NCI-H128 (cell line): Measurements from ENCODE around the gene L3MBTL2.
"Not testable (repeated sequence)": the region's sequence is repeated elsewhere in the genome, so short reads cannot be mapped to it uniquely, and the experiment has no call there.

Experiments used
- DNase-seq: peaks from one replicate; lab custom pipeline; 2025; ENCODE audit not compliant: unreplicated experiment; lab: John Stamatoyannopoulos, UW

Gene L3MBTL2

GRCh38 chr22:41240377-41241132 is 35.4 kb downstream of the L3MBTL2 start, which contains the start of gene CHADL:
Gene CHADL, minus strand, starts transcription at chr22:41240931. Its CDS starts 50 bp downstream, at chr22:41240881.
- no peak for DNase-seq

DNA sequence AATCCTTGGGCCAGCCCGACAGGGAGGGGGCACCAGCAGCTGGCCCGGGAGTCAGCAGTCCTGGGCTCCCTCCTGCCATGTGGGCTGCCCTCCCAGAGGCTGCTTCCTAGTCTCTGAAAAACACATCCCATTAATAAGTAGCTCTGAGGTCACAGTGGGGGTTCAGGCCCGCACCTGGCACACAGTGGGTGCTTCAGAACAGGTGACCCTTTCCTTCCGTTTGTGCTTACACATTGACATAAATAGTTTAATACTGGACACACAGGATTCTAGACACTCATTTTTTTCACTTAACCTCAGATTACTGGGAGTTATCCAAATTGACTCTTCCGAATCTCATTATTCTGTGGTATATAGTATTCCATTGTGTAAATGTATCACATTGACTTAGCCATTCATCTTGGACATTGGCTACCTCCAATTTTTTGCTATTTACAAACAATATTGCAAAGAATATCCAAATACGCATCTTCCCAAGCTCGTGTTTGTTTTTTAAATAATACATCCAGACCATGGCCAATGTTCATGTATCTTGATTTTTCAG is 36.1 kb downstream of the L3MBTL2 start:
- no peak for DNase-seq

- DNase-seq = no peak
Observed at GRCh38 chr22:41242396-41243117, 37.4 kb downstream of the L3MBTL2 start.

DNA sequence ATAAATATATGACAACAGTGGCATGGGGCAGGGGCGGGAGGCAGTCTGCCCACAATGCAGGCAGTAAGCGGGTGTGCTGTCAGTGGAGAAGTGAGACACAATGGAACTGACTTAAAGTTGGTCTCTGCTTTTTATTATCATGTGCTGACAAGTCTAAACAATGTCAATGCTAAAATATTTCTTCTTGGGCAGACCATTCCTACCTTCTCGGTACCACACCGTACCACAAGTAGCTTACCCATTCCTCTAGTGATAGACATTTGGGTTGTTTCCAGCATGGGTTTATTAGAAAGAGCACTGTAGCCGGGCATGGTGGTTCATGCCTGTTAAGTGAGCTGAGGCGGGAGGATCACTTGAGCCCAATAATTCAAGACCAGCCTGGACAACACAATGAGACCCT is 38.2 kb downstream of the L3MBTL2 start:
- no peak for DNase-seq

- DNase-seq = no peak
Observed at GRCh38 chr22:41245917-41246499, 40.9 kb downstream of the L3MBTL2 start.

DNA sequence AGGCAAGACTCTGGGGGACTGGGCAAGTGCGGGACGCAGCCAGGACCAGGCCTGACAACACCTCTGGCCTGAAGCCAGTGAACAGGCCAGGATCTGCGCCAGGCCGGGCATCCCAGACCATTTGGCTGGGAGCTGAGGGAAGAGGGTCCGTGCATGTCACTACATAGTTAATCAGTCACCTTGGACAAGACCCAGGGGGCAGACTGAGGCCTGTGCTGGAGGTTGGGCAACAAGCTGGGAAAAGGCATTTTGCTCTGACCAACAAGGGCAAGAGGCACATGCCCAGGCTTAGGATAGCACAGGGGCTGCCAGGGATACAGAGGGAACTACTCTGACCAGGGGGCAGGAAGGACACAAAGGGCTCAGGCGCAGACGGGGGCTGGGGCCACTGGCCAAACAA is 42.6 kb downstream of the L3MBTL2 start:
- no peak for DNase-seq

- DNase-seq = no peak
Observed at GRCh38 chr22:41248314-41248713, 43.2 kb downstream of the L3MBTL2 start.

DNA sequence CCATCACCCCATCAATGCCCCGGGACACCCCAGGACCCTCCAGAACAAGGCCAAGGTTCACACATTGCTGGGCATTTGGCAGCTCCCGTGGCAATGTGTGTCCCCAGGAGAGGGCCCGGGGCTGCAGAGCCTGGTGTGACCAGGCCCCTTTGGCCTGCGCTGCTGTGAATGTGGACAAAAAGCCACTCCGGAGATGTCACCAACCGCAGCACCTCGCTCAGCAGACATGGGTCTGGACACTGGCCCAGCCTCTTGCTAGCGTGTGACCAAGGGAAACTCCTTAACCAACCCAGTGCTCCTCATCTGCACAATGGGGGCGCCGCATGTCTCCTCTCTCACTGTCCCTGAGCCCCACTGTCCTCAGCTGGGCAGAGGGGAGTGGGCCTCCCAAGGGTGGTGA is 43.6 kb downstream of the L3MBTL2 start:
- no peak for DNase-seq

DNA sequence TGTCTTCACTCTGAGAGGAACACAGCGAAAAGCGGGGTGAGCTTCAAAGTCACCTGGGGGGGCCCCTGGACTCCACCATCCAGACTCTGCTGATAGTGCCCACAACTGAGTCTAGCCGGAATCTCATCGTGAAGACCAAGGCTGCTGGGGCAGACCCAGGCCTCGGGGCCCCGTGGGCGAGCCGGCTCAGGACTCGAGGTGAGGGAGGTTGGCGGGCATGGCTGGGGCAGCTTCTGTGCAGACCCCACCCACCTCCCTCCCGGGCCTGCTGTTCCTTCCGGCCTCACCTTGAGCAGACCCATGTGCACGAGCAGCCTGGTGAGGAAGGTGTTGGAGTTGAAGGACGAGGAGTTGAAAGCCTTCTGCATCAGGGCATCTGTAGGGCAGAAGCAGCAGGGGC is 44.3 kb downstream of the L3MBTL2 start:
- DNase-seq = no peak

- DNase-seq = no peak
Observed at GRCh38 chr22:41250127-41250526, 45.0 kb downstream of the L3MBTL2 start.

DNA sequence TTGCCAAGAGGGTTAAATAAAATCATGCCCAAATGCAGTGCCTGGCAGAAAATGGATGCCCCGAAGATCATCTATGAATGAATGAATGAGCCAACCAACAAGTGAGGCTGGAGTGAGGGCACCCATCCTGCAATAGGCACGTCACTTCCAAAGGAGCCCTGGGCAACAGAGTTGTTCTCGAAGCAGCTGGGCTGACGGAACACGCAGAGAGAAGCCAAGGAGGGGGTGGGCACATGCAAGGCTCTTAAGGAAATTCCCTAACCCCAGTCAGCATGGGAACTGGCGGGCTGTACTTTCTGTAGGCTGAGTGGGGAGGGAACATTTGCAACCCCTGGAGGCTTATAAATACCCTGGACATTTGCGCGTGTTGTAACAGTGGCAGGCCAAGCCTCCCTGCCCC is 47.3 kb downstream of the L3MBTL2 start:
- DNase-seq = no peak

DNA sequence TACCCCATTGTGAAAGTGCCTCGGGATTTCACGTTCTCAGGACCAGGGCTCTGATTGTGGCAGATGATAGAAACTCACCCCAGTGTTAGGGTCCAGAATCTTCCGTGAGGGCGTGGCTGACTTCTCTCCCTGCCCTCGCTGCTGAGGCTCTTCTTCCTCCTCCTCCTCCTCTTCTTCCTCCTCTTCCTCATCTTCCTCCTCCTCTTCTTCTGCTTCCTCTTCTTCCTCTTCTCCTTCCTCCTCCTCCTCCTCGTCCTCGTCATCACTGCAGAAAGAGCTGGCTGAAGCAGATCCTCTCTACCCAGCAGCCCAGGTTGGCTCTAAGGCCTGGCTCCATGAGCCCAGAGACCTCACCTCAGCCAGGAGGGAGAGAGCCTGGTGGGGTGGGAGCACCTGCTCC is 49.1 kb downstream of the L3MBTL2 start:
- DNase-seq = no peak

DNA sequence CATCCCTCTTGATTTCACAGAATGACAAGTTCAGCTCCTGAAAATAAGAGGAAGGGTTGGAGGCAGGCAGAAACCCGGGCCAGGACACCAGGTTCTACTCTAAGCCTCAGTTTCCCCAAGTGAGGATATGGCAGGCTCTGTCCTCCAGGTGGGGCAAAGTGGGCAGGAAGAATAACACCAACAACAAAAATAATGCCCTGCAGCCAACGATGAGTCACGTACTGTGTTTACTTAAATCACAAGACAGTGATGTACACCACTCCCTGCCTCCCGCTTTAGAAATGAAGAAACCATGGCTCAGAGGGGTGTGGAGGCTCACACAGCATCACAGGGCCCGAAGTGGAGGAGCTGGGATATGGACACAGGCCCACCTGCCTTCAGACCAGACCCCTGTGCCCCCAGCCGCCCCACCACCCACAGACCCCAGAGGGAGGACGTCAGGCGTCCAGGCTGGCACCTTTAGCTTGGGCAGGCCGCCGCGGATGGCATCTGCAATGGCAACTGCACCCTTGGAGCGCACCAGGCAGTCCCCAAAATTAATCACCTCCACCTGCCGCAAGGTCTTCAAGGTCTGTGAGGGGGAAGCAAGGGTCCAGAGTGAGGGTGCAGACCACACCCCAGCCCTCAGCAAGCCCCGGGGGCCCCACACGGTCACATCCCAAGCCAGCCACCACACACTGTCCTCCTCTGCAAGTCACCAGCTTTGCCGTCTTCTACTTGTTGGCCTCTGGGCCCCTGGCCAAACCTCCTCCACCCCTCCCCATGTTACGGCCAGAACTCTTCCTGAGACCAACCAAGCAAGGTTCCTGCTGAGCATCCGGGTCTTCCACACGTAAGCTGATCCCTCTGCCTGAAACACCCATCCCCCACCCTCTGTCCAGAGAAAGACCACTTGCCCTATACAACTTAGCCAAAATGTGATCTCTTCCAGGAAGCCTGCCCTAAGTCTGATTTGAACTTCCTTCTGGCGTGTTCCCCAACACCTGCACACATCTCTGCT is 51.4 kb downstream of the L3MBTL2 start:
- DNase-seq = no peak

GRCh38 chr22:41257696-41258095 is 52.6 kb downstream of the L3MBTL2 start:
- DNase-seq = no peak

DNA sequence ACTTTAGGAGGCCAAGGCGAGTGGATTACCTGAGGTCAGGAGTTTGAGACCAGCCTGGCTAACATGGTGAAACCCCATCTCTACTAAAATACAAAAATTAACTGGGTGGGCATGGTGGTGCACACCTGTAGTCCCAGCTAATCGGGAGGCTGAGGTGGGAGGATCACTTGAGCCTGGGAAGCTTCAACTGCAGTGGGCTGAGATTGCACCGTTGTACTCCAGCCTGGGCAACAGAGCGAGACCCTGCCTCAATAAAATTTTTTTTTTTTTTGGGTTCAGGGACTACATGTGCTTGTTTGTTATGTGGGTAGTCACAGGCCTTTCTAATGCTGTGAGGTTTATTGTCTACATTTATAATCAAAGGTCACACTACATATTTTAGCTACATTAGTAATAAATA is 54.6 kb downstream of the L3MBTL2 start:
- DNase-seq = not testable (repeated sequence)

DNA sequence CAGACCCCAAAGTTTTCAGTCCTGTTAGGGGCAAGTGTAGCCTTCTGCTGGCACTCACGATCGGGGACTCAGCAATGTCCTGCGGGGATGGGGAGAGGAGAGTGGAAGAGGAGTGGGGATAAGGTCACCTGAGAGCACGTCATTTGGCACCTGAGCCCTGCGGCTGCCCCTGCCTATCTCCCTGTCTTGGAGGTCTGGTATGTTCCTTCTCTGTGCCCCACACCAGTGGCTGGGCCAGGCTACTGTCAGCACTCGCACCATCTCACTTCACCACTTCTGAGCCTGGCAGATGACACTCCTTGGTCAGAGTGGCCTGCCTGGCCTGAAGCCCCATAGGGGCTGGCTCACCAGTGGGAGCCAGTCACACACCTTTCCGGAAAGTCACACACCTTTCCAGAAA is 55.8 kb downstream of the L3MBTL2 start:
- no peak for DNase-seq

DNA sequence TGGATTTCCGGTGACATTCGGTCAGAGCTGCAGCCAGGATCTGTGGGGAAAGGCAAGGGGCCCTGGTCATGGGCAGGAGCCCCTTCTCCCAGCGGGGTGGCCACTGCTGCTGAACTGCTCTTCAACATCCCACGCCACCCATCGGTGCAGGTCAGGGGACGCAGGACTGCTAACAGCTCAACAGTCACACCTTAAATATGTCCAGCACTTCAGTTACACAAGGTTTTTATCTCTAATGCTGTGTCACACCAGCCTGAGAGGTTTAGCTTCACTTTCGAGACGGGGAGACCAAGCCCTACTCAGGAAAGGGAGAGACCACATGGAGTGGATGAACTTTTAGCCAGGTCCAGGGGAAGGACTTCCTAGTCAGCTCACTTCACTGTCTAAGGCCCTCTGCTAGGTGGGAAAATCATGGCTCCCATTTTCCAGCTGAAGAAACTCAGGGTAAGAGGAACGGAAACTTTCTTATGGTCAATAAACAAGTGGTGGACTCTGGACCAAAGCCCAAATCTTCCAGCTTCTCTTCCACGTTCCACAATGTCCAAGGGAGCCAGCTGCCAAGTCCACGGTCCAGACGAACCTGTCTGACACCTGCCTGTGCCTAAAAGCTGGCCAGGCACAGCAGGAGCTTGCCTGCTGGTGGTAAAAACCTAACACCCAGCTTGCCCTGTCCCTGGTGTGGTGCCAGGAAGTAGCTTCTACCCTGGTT is 56.6 kb downstream of the L3MBTL2 start:
- DNase-seq = no peak

DNA sequence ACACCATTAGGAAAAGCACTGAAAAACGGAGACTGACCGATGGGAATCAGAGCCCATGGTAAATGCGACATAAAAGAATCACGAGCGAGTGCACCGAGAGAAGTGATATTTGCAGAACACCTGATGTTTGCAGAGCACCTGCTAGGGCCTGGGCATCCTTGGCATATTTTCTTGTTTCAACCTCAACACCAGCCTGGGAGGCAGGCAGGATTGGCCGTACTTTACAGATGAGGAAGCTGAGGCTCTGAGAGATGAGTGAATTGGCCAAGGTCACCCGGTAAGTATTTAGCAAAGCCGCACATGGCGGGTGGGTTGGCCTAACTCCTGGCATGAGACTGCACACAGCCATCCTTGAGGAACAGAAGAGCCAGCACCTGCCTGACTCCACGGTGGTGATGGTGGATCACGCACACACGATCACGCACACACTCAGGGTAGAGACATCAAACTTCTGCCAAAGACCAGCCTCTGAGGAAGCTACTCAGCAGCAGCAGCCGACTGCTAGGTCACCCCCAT is 57.2 kb downstream of the L3MBTL2 start:
- DNase-seq = no peak

GRCh38 chr22:41263704-41264103 is 58.6 kb downstream of the L3MBTL2 start:
- no peak for DNase-seq
